Hematopoietic multipotent progenitor cell treated with erythropoietin and hydrocortisone succinate and interleukin-3 and kit ligand, for 15 days (in vitro differentiated cells): ENCODE measurements around the gene L3MBTL1.
"Not testable (repeated sequence)": the region's sequence is repeated elsewhere in the genome, so short reads cannot be mapped to it uniquely, and the experiment has no call there.

Experiments used
- DNase-seq: peaks from one replicate; pipeline ENCODE4 v3.0.0-alpha.2; 2015; ENCODE audit warnings: low spot score

L3MBTL1 gene

GRCh38 chr20:43507150-43508080, at the start of gene L3MBTL1:
TSS of gene L3MBTL1 (plus strand) at chr20:43507697. CDS start at chr20:43513504, 5,807 bp downstream.
- DNase-seq = no peak

DNA sequence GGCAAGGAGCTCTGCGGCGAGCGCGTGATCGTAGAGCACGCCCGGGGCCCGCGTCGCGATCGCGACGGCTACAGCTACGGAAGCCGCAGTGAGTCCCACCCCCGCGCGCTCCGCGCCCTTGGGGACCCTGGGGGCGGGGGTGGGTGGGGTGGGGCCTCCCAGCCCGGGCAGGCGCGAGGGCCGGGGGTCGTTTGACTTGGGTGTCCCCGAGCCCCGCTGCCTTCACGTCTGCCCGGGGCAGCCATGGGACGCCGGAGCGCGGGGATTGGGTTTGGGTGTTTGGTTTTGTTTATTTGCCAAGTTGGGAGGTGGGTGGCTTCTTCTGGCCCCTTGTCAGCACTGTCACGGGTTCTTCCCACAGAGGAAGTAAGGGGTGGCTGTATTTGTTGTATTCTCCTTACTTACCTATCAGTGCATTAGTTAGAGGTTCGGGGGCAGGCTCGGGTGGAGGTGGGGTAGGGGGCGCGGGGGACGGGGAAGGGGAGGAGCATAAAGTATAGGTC, 49.0 kb upstream of the L3MBTL1 start:
- DNase-seq = no peak

GRCh38 chr20:43459022-43459942, 48.2 kb upstream of the L3MBTL1 start:
- peak; percentile 52 for DNase-seq

DNA sequence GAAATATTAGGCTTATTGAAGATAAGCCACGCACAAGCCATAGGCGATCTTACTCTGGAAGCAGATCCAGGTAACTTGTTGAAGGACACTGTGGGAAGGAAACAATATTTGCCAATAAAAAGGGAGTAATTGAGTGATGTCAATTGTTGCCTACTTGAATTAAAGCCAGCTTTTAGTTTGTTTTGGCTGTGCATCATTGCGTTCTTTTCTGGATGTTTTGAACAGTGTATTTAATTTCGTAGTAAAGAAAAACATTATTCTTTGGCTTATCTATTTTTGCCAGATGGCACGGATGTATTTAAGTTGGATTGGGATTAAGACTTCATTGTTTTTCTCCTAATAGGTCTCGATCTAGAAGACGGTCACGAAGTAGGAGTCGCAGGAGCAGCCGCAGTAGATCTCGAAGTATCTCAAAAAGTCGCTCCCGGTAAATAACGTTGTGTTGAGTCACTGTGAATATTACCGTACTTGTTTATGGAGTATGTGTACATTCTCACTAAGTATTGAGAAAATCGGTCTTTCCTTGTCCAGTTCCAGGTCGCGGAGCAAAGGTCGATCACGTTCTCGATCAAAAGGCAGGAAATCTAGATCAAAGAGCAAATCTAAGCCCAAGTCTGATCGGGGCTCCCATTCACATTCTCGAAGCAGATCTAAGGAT, 47.2 kb upstream of the L3MBTL1 start:
- DNase-seq = no peak

- DNase-seq = no peak
Observed at GRCh38 chr20:43460830-43461200, 46.7 kb upstream of the L3MBTL1 start.

- no peak for DNase-seq
Observed at GRCh38 chr20:43461894-43462659, 45.4 kb upstream of the L3MBTL1 start.

GRCh38 chr20:43462660-43463526, 44.6 kb upstream of the L3MBTL1 start:
- DNase-seq = no peak

- no peak for DNase-seq
Observed at GRCh38 chr20:43463527-43464218, 43.8 kb upstream of the L3MBTL1 start.

- DNase-seq = no peak
Observed at GRCh38 chr20:43464219-43464790, 43.2 kb upstream of the L3MBTL1 start.

- no peak for DNase-seq
Observed at GRCh38 chr20:43465625-43465943, 41.9 kb upstream of the L3MBTL1 start.

GRCh38 chr20:43467589-43467988, 39.9 kb upstream of the L3MBTL1 start:
- DNase-seq = no peak

- no peak for DNase-seq
Observed at GRCh38 chr20:43472671-43473380, 34.7 kb upstream of the L3MBTL1 start.

- no peak for DNase-seq
Observed at GRCh38 chr20:43473381-43473704, 34.2 kb upstream of the L3MBTL1 start.

GRCh38 chr20:43477193-43477592, 30.3 kb upstream of the L3MBTL1 start:
- DNase-seq = no peak

DNA sequence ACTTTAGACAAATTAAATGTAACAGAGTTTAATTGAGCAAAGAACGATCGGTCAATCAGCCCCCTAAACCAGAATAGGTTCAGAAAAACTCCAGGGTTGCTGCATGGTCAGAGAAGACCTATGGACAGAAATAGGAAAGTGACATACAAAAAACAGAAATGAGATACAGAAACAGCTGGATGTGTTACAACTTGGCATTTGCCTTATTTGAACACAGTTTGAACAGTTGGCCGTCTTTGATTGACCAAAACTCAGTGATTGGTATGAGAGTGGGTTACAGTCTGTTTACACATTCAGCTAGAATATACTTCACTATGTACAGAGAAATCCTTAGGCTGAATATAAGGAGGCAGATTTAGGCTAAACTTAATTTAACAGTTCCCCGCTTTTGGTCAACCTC, 29.9 kb upstream of the L3MBTL1 start:
- DNase-seq = no peak

- no peak for DNase-seq
Observed at GRCh38 chr20:43490038-43490437, 17.5 kb upstream of the L3MBTL1 start.

- no peak for DNase-seq
Observed at GRCh38 chr20:43492101-43492500, 15.4 kb upstream of the L3MBTL1 start.

GRCh38 chr20:43495388-43495787, 12.1 kb upstream of the L3MBTL1 start:
- no peak for DNase-seq

GRCh38 chr20:43502021-43502420, 5.5 kb upstream of the L3MBTL1 start:
- not testable (repeated sequence) for DNase-seq
